ENCODE measurements around the gene GALC.

Gene GALC

DNA sequence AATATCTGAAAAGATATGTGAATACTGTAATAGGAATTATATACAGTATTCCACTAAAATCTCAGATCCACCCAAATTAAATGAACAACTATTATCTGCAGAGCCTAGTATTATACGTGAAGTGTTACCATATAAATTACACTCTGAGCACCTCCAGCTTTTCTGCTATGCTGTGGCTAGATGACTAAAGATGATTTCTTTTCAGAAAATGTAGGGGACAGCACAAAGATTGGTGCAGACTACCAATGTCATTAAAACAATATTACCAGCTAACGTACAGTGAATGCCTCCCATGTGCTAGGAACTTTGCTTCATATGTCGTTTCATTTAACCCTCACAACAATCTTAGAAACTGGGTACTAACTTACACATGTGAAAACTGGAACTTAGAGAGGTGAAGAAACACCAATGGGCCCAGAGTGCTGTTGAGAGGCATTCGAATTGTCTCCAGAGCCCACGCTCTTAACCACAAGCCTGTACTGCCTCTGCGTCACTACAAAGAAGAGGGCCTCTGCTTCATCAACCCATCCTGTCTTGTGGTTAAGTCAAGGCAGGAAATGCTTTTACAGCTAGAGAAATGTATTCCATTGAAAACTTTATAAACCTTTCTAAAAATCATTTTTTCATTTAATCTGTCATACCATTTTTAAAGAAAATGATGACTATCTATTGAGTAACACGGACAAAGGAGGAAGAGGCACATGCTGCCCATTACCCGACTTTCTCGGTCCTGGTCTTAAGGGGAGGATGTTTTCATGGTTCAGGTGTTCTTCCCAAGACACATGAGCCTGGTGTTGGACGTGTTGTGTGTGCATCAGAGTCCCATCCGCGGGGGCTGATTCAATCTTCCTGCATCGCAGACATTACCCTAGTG lies 13.2 kb upstream of the GALC start:
- DNase-seq (ENCODE audit: low read depth), result peak; percentile 64

DNA sequence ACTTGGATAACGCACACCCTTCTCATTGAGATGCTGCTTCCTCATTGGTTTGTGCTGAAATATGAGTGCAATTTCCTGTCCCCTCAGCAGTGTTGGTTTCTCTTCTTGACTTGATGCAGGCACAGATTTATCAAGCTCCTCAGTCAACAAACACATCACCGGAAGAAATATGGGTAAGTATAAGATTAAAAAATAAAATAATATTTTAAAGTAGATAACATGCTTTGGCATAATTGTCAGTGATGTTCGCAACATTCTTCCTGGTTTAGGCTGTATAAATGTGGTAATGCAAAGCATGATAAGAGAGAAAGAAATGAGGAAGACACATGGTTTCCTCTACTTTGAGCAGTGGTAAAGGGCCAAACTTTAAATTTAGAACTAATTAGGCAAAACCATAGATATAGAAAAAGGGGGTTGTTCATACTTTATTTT lies 12.1 kb upstream of the GALC start, which contains the start of gene GPR65:
Gene GPR65 (plus strand): TSS at position 86 of the 432 bp plus-strand sequence. CDS start 5,713 bp downstream, outside the sequence.
- DNase-seq (ENCODE audit: low read depth), result peak; percentile 22

DNA sequence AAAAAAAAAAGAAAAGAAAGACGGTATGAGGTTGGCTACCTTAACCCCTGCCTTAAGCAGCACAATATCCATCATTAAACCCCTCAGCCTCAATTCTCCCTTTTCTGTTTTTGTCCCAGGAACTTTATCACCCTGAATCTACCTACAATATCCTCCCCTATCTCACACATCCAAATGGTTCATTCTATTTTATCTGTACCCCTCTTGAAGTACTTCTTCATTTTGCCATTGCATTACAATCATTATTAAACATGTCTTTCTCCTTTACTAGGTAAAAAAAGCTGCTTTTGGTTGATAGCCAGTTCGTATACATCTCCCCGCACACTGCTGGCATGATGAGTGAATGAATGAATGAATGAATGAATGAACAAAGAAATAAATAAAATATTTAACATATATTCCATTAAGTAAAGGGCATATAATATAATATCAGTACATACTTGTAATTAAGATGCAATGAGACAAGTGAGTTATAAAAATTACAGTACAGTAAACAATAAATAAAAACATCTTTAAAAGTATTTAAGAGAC lies 11.6 kb upstream of the GALC start:
- DNase-seq (ENCODE audit: low read depth), result no peak

DNA sequence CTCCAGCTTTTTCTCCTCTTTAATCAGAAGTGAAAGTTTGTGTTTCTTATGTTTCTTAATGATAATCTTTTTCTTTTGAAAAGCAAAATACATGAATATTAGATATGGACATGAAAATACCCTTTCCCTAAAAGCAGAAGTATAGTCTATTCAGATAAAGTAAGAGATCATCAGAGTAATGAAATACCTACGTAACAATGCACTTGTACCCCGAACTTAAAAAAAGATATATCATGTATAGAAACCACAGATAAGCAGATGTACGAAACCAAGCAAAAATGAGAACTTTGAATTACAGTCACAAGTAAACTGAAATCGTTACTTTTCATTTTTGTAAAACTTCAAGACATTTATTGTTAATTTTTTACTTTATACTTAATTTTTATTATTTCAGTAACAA lies 10.4 kb upstream of the GALC start:
- DNase-seq (ENCODE audit: low read depth), result no peak

DNA sequence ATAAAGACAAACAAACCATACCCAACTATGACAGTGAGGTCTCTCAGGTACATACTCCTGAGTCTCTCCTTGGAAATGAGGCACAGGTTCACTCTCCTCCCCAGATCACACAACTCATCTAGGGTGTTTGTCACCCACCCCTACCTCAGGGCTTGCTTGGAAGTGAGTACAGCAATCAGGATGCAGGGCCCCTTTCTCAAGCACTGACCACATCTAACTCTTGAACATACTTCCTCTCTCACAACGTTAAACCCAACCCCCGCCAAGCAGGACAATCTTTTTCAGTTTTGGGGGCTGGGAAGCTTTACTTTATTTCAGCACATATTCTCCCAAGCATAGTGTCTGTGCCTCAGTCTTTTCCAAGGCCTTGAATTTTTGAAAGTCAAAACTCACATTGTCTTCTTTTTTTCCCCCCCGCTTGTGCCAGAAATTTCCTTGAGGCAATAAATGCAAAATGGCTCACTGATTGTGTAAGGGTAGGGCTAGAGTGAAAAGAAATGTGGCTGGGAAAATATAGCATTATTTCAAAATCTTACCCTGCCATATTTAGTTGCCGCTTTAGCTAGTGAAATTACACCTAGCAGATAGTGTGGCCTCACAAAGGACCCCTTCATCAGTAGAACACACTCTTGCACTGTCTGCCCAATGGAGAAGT lies 9.6 kb upstream of the GALC start:
- DNase-seq (ENCODE audit: low read depth), result no peak

DNA sequence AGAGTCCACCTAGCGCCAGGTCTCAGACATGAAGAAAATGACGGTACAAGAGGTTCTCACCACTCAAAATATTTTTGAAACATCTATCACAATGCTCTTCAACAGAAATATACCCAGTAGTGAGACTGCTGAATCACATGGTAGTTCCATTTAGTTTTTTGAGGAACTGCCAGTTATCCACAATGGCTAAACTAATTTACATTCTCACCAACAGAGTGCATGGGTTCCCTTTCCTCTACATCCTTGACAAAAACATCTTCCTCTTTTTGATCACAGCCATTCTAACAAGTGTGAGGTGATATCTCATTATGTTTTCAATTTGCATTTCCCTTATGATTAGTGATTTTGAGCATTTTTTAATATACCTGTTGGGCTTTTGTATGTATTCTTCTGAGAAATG lies 6.3 kb upstream of the GALC start:
- DNase-seq (ENCODE audit: low read depth), result no peak

DNA sequence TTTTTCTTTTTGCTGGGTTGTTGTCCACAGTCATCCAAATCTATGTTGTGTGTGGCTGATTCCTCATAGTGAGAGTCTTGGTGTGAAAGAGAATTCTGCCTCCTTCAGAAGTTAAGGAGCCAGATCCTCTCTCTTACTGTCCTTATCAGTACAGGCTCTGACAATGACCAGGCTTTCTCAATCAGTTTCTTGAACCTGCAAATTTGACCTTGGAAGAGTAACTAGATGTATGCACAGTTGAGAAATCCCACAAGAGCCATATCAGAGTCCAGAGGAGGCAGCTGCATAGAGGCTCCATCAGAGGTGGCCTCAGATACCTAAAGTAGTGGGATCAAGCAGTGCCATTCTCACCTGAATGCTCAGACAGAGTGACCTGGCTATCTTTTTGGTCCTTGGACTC lies 5.5 kb upstream of the GALC start:
- DNase-seq (ENCODE audit: low read depth), result no peak

DNA sequence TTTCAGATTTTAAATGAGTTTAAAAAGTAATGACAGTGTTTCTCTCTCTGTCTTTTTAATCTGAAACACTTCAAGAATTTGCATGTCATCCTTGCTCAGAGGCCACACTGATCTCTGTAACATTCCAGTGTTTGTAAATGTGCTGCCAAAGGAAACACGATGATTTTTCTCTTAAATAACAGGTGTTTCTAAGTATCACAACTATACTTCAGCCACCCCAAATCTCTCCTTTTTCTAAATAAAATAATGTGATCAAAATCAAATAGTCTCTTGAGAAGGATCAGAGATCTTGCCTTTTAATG lies 3.3 kb upstream of the GALC start:
- DNase-seq (ENCODE audit: low read depth), result no peak

DNA sequence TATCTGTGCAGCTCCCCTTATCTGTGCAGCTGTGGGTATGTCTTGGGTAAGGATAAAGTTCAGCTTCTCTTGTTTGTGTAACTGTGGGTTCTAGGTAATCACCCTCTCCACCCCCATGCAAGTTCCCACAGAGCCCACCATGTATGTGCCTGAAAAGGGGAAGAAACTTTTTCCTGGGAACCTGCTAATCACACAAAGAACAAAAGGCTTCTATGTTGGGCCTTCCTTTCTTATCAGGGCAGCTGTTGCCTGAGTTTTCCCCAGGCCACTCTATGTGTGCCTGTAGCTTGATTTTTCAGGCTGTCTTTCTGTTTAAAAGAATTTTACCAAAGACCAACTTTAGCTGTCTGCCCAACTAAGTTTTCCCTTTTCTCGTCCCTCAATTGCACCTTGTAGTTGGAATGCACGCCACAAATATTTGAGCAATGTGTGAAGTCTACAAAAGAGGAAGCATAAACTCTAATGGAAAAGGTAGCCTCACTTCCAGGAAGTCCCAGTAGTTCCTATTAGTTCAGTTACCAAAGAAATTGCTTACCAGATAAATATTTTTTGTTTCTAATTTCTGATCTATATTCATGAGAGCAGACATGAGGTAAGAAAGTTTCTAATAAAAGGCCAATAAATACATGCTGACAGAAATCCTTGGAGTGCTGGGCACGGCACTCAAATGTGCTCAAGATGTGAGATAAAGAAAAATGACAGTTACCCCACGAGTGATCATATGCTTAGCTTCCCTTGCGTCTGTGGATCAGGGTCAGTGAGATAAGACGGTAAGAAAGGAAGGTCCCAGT lies 2.7 kb upstream of the GALC start:
- no peak for DNase-seq (ENCODE audit: low read depth)

DNA sequence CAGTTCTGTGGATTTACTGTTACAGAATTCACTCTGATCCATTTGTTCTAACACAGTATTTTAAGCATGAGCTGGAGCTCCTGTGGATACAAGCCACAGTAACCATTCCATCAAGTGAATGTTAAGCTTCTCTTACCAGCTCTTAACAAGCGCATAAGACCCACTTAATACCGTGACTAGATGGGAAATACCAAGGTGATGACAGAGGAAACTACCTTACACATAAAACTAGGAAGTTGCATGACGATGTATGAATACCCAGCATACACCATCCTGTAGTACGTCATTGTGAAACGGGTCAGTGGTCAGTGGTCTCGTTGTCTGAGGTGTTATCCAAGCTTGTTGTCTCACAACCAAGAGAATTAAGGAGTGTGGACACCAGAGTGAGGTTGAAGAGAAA lies 2.0 kb upstream of the GALC start:
- no peak for DNase-seq (ENCODE audit: low read depth)

DNA sequence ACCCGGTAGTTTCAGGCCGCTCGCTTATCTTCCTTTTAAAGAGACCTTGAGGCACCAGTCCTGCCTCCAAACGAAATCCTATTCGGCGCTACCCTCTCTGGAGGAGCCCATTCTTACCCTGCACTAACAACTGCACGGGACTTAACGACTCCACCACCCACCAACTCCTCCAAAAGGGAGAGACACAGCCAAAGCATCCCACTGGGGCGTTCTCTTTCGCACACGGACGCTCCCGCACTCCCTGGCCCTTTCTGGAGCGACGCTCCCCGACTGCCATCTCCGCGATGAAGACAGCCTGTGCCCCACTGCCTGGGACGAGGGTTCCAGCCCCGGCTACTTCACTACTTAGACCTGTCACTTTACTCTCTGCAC lies 650 bp downstream of the GALC start:
- no peak for DNase-seq (ENCODE audit: low read depth)

DNA sequence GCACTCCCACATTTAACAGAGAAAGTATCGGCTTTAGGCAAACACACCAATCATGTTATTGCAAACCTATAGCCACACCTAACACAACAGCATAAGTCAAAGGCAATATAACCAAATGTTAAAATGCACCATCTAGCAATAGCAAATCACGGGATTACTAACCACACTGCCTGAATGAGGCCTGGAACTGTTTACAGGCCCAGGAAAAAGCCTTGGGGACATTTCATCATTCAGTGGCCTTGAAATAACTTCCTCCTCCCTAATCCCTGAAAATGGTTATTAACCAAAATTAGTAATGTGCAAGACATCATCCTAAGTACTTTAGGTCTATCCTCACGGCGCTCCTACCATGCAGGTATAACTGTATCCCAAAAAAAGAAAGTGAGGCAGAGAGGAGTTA lies 2.3 kb downstream of the GALC start:
- DNase-seq (ENCODE audit: low read depth), result no peak

DNA sequence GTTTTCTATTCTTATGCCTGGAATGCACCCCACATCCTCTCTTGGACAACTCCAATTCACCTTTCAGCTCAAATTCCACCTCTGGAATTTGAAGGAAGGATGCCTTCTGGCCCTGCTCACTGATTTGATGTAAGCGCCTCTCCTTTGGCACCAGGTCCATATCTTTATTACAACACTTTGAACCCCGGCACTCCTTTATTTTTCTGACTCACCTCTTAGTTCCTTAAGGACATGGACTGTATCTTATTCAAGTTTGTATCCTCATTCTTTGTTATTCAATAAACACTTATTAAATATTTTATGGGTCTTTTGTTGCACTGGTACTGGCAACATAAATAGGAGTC lies 3.1 kb downstream of the GALC start:
- DNase-seq (ENCODE audit: low read depth), result no peak

DNA sequence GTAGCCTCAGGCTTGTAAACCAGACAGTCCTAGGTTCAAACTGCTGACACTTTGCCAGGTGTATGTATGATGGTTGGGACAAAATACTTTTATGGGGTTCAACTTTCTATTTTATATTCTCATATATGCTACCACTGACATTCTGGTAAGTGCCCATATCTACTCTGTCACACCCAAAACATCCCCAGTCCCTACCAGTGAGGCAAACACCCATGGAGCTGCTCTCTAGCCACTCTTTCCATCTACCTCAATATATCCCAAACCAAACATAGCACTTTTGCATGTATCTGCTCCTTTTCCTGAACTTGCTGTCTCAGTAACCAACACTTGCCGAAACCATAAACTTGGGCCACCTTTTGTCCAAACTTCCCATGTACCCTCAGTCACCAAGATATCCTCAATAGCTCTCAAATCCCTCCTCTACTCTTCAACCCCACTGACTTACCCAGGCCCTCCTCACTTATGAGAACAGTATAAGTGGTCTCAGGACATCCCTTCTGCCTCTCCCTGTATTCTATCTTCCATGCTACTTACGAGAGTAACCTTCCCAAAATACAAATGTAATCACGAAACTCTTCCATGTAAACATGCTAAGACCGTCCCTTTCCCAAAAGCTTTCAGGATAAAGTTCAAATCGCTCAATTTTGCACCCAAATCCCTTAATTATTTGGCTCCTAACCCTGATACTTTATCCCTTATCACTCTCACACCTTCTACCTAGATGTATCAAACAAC lies 3.6 kb downstream of the GALC start:
- no peak for DNase-seq (ENCODE audit: low read depth)

DNA sequence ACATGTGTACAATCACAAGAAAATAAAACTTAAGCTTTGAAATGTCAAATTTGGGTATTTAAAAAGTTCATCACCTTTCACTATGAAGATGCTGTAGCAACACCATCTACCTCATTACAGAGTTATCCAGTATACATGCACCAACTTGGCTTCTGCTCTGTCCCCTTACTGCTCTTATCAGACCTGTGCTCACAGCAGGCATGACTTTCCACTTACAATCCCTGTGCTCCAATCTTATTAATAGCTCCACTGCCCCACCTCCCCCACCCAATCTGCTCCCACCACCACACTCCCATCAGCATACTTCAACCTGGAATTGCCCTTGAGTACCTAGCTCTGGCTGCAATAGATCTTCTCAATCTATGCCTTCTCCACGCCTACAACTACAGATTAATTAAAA lies 13.3 kb downstream of the GALC start:
- DNase-seq (ENCODE audit: low read depth), result no peak

DNA sequence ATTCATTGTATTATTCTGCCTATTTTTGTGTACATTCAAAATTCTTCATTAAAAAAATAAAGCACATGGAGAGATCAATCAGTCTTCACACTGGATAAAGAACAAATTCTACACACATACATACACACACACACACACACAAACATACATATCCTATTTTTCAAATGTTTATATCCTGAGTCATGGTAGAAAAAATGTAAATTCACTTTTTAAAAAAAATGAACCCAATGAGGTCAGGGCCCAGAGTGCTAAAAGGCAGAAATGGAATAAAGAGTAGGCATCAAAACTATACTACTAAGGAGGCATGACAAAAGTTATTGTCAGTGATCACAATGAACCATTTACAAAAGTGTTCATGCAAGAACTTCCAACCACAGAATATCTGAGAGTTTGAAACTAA lies 17.3 kb downstream of the GALC start:
- no peak for DNase-seq (ENCODE audit: low read depth)

DNA sequence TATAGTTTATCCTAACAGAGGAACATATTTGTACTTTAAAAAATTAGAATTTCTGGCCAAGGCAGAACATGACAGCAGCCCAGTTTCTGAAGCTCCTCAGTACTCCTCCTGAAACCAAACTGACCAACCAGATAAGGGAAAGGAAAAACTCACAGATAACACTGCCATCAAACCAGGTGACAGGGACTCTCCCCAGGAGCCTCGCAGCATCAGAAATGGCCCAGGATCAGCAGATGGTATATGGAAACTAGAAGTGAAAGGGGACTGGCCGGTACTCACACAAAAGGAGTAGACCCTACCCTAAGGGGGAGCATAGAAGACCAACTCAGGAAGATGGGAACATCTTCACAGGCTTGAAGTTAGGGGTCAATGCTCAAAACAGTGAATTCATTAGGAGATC lies 22.0 kb downstream of the GALC start:
- DNase-seq (ENCODE audit: low read depth), result no peak

DNA sequence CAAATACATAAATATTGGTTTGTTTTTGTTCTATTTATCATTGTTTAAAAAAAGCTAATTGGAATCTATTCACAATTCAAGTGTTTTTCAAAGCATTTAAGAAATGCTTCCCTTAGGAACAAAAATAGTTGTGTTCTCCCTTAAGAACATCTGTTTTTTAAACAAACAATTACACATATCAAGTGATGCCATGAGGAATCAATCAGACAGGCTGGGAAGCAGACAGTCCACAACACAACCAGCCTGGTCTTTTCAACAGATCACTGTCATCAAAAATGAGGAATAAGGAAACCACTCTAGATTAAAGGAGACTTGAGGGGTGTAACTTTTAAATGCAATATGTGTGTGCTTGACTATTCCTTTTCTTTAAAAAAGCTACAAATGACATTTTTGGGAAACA lies 25.5 kb downstream of the GALC start:
- DNase-seq (ENCODE audit: low read depth), result no peak

DNA sequence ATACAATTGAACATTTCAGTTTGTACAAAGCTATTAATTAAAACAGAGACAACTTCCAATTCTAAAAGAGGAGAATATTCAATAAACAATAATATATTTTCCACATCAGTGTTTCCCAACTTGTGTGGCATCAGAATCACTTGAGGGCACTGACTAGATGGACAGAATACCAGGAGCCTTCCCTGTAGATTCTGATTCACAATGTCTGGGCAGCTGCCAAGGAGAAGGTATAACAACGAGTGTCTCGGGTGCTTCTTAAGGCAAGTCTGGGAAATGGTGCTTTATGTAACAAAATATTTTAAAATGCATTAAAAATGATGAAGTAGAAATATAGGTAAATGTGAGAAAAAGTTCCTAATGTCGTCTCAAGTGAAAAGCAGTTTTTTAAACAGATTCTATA lies 26.2 kb downstream of the GALC start:
- no peak for DNase-seq (ENCODE audit: low read depth)

DNA sequence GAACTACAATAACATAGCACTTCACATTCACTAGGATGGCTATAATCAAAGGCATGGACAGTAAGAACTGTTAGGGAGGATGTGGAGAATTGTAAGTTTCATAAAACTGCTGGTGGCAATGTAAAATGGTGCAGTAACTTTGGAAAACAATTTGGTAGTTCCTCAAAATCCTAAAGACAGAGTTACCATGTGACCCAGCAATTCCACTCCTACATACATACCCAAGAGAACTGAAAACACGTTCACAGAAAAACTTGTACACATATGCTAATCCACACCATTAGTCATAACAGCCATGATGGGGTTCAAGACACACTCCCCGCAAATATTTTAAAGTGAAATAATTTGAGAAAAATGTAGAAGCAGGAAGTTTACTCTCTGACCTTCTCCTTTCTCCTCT lies 31.7 kb downstream of the GALC start:
- no peak for DNase-seq (ENCODE audit: low read depth)

DNA sequence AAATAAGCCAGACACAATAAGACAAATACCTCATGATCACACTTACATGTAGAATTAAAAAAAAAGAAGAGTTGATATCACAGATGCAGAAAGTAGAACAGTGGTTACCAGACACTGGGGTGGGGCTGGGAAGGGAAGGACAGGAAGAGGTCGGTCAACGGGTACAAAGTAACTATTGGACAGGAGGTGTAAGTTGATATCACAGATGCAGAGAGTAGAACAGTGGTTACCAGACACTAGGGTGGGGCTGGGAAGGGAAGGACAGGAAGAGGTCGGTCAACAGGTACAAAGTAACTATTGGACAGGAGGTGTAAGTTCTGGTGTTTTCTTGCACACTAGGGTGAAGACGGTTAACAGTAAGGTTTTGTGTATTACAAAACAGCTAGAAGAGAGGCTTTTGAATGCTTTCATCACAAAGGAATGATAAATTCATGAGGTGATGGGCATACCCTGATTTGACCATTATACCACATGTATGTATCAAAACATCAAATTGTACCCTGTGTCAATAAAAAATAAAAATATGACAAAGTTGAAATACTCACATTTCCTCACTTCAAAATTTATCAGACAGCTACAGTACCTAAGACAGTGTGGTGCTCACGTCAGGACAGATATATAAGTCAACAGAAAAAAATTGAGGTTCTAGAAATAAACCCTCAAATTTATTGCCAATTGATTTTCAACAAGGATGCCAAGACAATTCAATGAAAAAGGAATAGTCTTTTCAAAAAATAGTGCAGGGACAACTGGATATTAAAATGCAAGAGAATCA lies 32.8 kb downstream of the GALC start:
- no peak for DNase-seq (ENCODE audit: low read depth)

Measured in stimulated activated CD4-positive, alpha-beta T cell treated with anti-CD3 and anti-CD28 coated beads, Interleukin-2, amount 100 ng/mL, for 4 hours (primary cell).